Measurements from ENCODE around the gene ACTG1.
"Not testable (repeated sequence)": the region's sequence is repeated elsewhere in the genome, so short reads cannot be mapped to it uniquely, and the experiment has no call there.

Gene ACTG1

DNA sequence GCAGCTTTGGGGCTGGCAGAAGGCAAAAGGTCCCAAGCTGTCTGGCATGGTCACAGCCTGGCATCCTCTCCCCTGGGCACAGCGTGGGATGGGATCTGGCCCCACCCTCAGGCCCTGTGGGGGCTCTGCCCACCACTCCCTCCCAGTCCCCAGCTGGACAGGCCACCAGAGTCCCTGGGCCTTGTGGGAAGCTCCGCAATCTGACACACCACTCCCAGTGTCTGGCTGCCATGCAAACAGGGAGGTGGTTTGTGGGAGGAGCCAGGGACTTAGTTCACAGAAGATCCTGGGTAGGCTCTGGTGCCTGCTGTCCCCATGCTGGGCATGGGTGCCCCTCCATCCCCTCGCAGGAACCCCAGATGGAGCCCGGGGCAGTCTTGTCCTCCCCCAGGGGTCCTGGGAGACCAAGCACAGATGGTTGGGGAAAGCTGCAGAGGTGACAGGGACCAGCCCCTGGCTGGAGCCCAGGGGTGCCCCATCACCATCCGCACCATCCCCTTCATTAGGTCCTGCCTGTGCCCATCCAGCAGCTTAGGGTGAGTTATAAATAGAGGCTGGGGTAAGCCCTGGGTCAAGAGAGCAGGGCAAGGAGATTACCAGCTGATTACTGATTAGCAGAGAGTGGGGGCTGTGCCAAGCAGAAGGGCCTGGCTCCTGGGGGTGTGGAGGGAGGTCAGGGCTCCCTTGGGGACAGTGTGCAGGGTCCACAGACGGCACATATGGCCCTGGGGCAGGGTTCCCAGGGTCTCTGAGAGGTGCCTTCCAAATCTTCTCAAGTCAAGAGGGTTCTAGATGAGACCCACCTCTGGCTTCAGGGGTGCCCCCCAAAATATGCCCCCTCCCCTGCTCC is 21.8 kb upstream of the ACTG1 start:
- no peak overlapping the region for H3K27ac ChIP-seq
- H3K9ac ChIP-seq = no peak overlapping the region
- H3K4me2 ChIP-seq = no peak overlapping the region
- H3K27me3 ChIP-seq (ENCODE audit: insufficient read depth, low read depth) = peaks cover 6% of the 10 kb centered on the region; the same call in 1 of the 2 replicates
- no peaks in the 10 kb centered on the region for H3K79me2 ChIP-seq (ENCODE audit: insufficient read depth, low read depth)
- no peaks in the 10 kb centered on the region for H3K36me3 ChIP-seq (ENCODE audit: insufficient read depth)
- no peaks in the 10 kb centered on the region for H3K4me1 ChIP-seq (ENCODE audit: low read depth, poor library complexity, severe bottlenecking)
- no peak overlapping the region for H3K4me3 ChIP-seq (IDR thresholded peaks at IDR 0.05; ENCODE audit: insufficient read depth, low read depth, low read length)
- H4K20me1 ChIP-seq (ENCODE audit: insufficient read depth) = no peaks in the 10 kb centered on the region
- no peak overlapping the region for H2AFZ ChIP-seq (ENCODE audit: low read depth)
- TF ChIP-seq, protein P1, sequence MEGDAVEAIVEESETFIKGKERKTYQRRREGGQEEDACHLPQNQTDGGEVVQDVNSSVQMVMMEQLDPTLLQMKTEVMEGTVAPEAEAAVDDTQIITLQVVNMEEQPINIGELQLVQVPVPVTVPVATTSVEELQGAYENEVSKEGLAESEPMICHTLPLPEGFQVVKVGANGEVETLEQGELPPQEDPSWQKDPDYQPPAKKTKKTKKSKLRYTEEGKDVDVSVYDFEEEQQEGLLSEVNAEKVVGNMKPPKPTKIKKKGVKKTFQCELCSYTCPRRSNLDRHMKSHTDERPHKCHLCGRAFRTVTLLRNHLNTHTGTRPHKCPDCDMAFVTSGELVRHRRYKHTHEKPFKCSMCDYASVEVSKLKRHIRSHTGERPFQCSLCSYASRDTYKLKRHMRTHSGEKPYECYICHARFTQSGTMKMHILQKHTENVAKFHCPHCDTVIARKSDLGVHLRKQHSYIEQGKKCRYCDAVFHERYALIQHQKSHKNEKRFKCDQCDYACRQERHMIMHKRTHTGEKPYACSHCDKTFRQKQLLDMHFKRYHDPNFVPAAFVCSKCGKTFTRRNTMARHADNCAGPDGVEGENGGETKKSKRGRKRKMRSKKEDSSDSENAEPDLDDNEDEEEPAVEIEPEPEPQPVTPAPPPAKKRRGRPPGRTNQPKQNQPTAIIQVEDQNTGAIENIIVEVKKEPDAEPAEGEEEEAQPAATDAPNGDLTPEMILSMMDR (conservative IDR thresholded peaks at IDR 0.05; ENCODE audit: low read depth, low read length) = no peak

- Histone ChIP-seq H2AFZ (ENCODE audit: low read depth) (no peak overlapping the region), H3K27me3 (ENCODE audit: insufficient read depth, low read depth) (peaks cover 15% of the 10 kb centered on the region; the same call in 1 of the 2 replicates), H3K27ac (no peak overlapping the region), H3K4me3 (IDR thresholded peaks at IDR 0.05; ENCODE audit: insufficient read depth, low read depth, low read length) (no peak overlapping the region), H3K4me1 (ENCODE audit: low read depth, poor library complexity, severe bottlenecking) (no peaks in the 10 kb centered on the region), H3K9ac (no peak overlapping the region), H3K4me2 (no peak overlapping the region), H4K20me1 (ENCODE audit: insufficient read depth) (no peaks in the 10 kb centered on the region), H3K36me3 (ENCODE audit: insufficient read depth) (no peaks in the 10 kb centered on the region), H3K79me2 (ENCODE audit: insufficient read depth, low read depth) (no peaks in the 10 kb centered on the region)
- TF ChIP-seq, protein P1 (conservative IDR thresholded peaks at IDR 0.05; ENCODE audit: low read depth, low read length) = no peak
Measured at GRCh38 chr17:81533339-81534141, 20.9 kb upstream of the ACTG1 start.

GRCh38 chr17:81532490-81533287 is 20.1 kb upstream of the ACTG1 start:
- Histone ChIP-seq H3K27me3 (ENCODE audit: insufficient read depth, low read depth) (peaks cover 23% of the 10 kb centered on the region; the same call in 1 of the 2 replicates), H3K27ac (no peak overlapping the region), H3K36me3 (ENCODE audit: insufficient read depth) (no peaks in the 10 kb centered on the region), H3K4me2 (no peak overlapping the region), H3K4me1 (ENCODE audit: low read depth, poor library complexity, severe bottlenecking) (no peaks in the 10 kb centered on the region), H2AFZ (ENCODE audit: low read depth) (no peak overlapping the region), H3K4me3 (IDR thresholded peaks at IDR 0.05; ENCODE audit: insufficient read depth, low read depth, low read length) (no peak overlapping the region), H3K79me2 (ENCODE audit: insufficient read depth, low read depth) (no peaks in the 10 kb centered on the region), H4K20me1 (ENCODE audit: insufficient read depth) (no peaks in the 10 kb centered on the region), H3K9ac (no peak overlapping the region)
- TF ChIP-seq, protein P1 (conservative IDR thresholded peaks at IDR 0.05; ENCODE audit: low read depth, low read length) = no peak

GRCh38 chr17:81531998-81532404 is 19.4 kb upstream of the ACTG1 start:
- H3K4me2 ChIP-seq; H3K27ac ChIP-seq; H3K36me3 ChIP-seq (ENCODE audit: insufficient read depth); H3K9ac ChIP-seq; H3K79me2 ChIP-seq (ENCODE audit: insufficient read depth, low read depth); H2AFZ ChIP-seq (ENCODE audit: low read depth); H4K20me1 ChIP-seq (ENCODE audit: insufficient read depth); H3K4me3 ChIP-seq (IDR thresholded peaks at IDR 0.05; ENCODE audit: insufficient read depth, low read depth, low read length); H3K4me1 ChIP-seq (ENCODE audit: low read depth, poor library complexity, severe bottlenecking): not testable (repeated sequence)
- H3K27me3 ChIP-seq (ENCODE audit: insufficient read depth, low read depth) = peaks cover 30% of the 10 kb centered on the region

- H3K36me3 ChIP-seq (ENCODE audit: insufficient read depth); H3K27ac ChIP-seq; H4K20me1 ChIP-seq (ENCODE audit: insufficient read depth); H3K4me2 ChIP-seq; H3K79me2 ChIP-seq (ENCODE audit: insufficient read depth, low read depth); H2AFZ ChIP-seq (ENCODE audit: low read depth); H3K4me3 ChIP-seq (IDR thresholded peaks at IDR 0.05; ENCODE audit: insufficient read depth, low read depth, low read length); H3K9ac ChIP-seq; H3K4me1 ChIP-seq (ENCODE audit: low read depth, poor library complexity, severe bottlenecking): not testable (repeated sequence)
- H3K27me3 ChIP-seq (ENCODE audit: insufficient read depth, low read depth) = peaks cover 40% of the 10 kb centered on the region
Measured at GRCh38 chr17:81531013-81531412, 18.4 kb upstream of the ACTG1 start.

Measured in KMS-11 (cell line).